SU-DHL-6 (cell line): Measurements from ENCODE around the gene EZR.

Source experiments
- H2AFZ ChIP-seq: fragments of 200-600 bp; sonication (generic); 2 replicates; pipeline ENCODE4 v1.6.1; 2014; ENCODE audit warnings: low read depth, mild to moderate bottlenecking, moderate library complexity, mixed read lengths, antibody characterized with exemption, low read length; ENCODE audit not compliant: severe bottlenecking
- H3F3A ChIP-seq: fragments of 200-600 bp; shearing (Covaris generic); 2 replicates; pipeline ENCODE4 v1.6.0; 2016; ENCODE audit warnings: antibody characterized with exemption, mild to moderate bottlenecking; ENCODE audit not compliant: insufficient read depth
- H3K27ac ChIP-seq: fragments of 200-600 bp; sonication (generic); 2 replicates; pipeline ENCODE4 v1.5.1; 2016; ENCODE audit warnings: low read depth, mild to moderate bottlenecking, low read length, moderate library complexity, mixed read lengths
- H3K27me3 ChIP-seq: fragments of 200-600 bp; sonication (generic), shearing (Covaris generic); 2 replicates; pipeline ENCODE4 v1.6.0; 2014; ENCODE audit warnings: mild to moderate bottlenecking, low read length
- H3K36me3 ChIP-seq: fragments of 200-600 bp; sonication (generic); 2 replicates; pipeline ENCODE4 v1.6.1; 2014; ENCODE audit warnings: mild to moderate bottlenecking, low read length, mixed read lengths
- H3K4me2 ChIP-seq: fragments of 300-600, 200-600 bp; shearing (Covaris generic), sonication (generic); 2 replicates; pipeline ENCODE4 v1.6.0; 2014; ENCODE audit warnings: low read length, low read depth, mild to moderate bottlenecking; ENCODE audit not compliant: poor library complexity, severe bottlenecking
- H3K4me3 ChIP-seq: fragments of 200-600 bp; sonication (generic); 2 replicates; pipeline ENCODE4 v1.5.1; 2014; ENCODE audit warnings: antibody characterized with exemption, low read length, mild to moderate bottlenecking, mixed read lengths; ENCODE audit not compliant: insufficient read depth, poor library complexity, severe bottlenecking
- H3K79me2 ChIP-seq: fragments of 200-600 bp; sonication (generic); 2 replicates; pipeline ENCODE4 v1.6.1; 2014; ENCODE audit warnings: mild to moderate bottlenecking, low read length, moderate library complexity; ENCODE audit not compliant: insufficient read depth
- H3K9ac ChIP-seq: fragments of 200-600 bp; sonication (generic); 2 replicates; pipeline ENCODE4 v1.7.0; 2014; ENCODE audit warnings: mild to moderate bottlenecking, low read length
- H3K9me2 ChIP-seq: fragments of 200-600 bp; sonication (generic); replicated peaks from 2 replicates; pipeline ENCODE4 v1.6.1; 2014; ENCODE audit warnings: low read length; ENCODE audit not compliant: insufficient read depth
- H3K9me3 ChIP-seq: fragments of 200-600 bp; sonication (generic); 2 replicates; pipeline ENCODE4 v1.6.1; 2014; ENCODE audit warnings: low read length, mixed read lengths; ENCODE audit not compliant: insufficient read depth
- H4K20me1 ChIP-seq: fragments of 200-600 bp; sonication (generic); 2 replicates; pipeline ENCODE4 v1.6.1; 2014; ENCODE audit warnings: low read depth, mild to moderate bottlenecking, antibody characterized with exemption, low read length, moderate library complexity, mixed read lengths
- CTCF ChIP-seq: fragments of 200-600 bp; sonication (generic); IDR thresholded peaks from one replicate; pipeline ENCODE4 v1.5.1; 2017; ENCODE audit warnings: antibody characterized with exemption, mild to moderate bottlenecking, low read length, moderate library complexity; ENCODE audit not compliant: insufficient read depth, poor library complexity, severe bottlenecking
- EZH2phosphoT487 ChIP-seq: fragments of 200-600 bp; sonication (generic), shearing (Covaris generic); conservative IDR thresholded peaks from 2 replicates; pipeline ENCODE4 v1.6.1; 2018; ENCODE audit warnings: mild to moderate bottlenecking, antibody characterized with exemption, low read length, moderate library complexity, mixed read lengths

The EZR gene

GRCh38 chr6:158782432-158783166 is 36.6 kb downstream of the EZR start:
- Histone ChIP-seq H3K27ac (no peak overlapping the region), H3F3A (peaks cover 14% of the 10 kb centered on the region; the same call in 1 of the 2 replicates), H4K20me1 (peaks cover 7% of the 10 kb centered on the region), H3K9me2 (no peaks in the 10 kb centered on the region), H3K36me3 (peaks cover 73% of the 10 kb centered on the region), H3K27me3 (no peaks in the 10 kb centered on the region), H3K4me3 (no peak overlapping the region), H3K9me3 (no peaks in the 10 kb centered on the region), H2AFZ (no peak overlapping the region), H3K4me2 (no peak overlapping the region), H3K9ac (no peak overlapping the region), H3K79me2 (peaks cover 61% of the 10 kb centered on the region)
- TF ChIP-seq EZH2phosphoT487: no peak
- no peak for TF ChIP-seq CTCF

GRCh38 chr6:158781692-158782373 is 37.3 kb downstream of the EZR start:
- Histone ChIP-seq H2AFZ (no peak overlapping the region), H3K9me2 (no peaks in the 10 kb centered on the region), H3K9ac (no peak overlapping the region), H3K27me3 (no peaks in the 10 kb centered on the region), H3K79me2 (peaks cover 61% of the 10 kb centered on the region), H4K20me1 (peaks cover 11% of the 10 kb centered on the region), H3K27ac (no peak overlapping the region), H3K36me3 (peaks cover 75% of the 10 kb centered on the region), H3K4me3 (no peak overlapping the region), H3K9me3 (no peaks in the 10 kb centered on the region), H3F3A (peaks cover 11% of the 10 kb centered on the region; the same call in 1 of the 2 replicates), H3K4me2 (no peak overlapping the region)
- TF ChIP-seq EZH2phosphoT487 (no peak), CTCF (no peak)

GRCh38 chr6:158780988-158781691 is 38.0 kb downstream of the EZR start:
- Histone ChIP-seq H3K79me2 (peaks cover 62% of the 10 kb centered on the region), H3K27ac (no peak overlapping the region), H2AFZ (no peak overlapping the region), H3K27me3 (no peaks in the 10 kb centered on the region), H3K4me3 (no peak overlapping the region), H3K9me2 (no peaks in the 10 kb centered on the region), H3K36me3 (peaks cover 73% of the 10 kb centered on the region), H3K9ac (no peak overlapping the region), H4K20me1 (peaks cover 15% of the 10 kb centered on the region), H3F3A (peaks cover 9% of the 10 kb centered on the region; the same call in 1 of the 2 replicates), H3K4me2 (no peak overlapping the region), H3K9me3 (no peaks in the 10 kb centered on the region)
- TF ChIP-seq EZH2phosphoT487 (no peak), CTCF (no peak)
